PC-3 (cell line): ENCODE data around the gene RTP3.

ENCODE experiments used
- EZH2 ChIP-seq: fragments of 300-600 bp; sonication (generic); IDR thresholded peaks from one replicate; pipeline ENCODE4 v1.6.1; 2017; ENCODE audit warnings: antibody characterized with exemption, mild to moderate bottlenecking, low read length; ENCODE audit not compliant: unreplicated experiment
- EZH2phosphoT487 ChIP-seq: fragments of 300-600 bp; sonication (generic); IDR thresholded peaks from 2 replicates; pipeline ENCODE4 v1.6.1; 2018; ENCODE audit warnings: mild to moderate bottlenecking, antibody characterized with exemption, low read length, borderline replicate concordance
- TF ChIP-seq, protein P1 (sequence below): fragments of 300-600 bp; sonication (generic); conservative IDR thresholded peaks from 2 replicates; pipeline ENCODE4 v1.5.1; 2017; ENCODE audit warnings: antibody characterized with exemption, low read depth, mild to moderate bottlenecking, low read length

DNA sequence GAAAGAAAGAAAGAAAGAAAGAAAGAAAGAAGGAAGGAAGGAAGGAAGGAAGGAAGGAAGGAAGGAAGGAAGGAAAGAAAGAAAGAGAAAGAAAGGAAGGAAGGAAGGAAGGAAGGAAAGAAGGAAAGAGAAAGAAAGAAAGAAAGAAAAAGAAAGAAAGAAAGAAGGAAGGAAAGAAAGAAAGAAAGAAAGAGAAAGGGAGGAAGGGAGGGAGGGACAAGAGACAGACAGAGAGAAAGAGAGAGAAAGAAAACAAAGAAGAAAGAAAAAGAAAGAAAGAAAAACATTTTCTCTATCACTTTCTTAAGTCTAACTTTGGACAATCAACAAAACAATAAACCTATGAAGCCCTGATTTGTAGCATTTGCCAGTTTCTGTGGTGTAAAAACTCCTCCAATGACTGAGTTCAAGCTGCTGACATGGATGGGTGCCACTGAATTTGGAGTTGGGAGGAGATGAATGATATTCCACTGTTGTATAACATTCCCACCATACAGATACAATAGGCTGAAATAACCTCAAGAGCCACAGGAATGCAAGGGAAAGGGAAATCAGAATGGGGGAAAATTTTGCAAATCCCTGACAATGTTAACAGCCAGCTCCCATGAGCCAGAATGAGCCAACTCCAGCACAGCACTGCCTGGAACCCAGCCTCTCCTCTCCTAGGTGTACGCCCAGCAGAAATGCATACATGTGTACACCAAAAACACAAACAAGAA lies 15.0 kb upstream of the RTP3 start:
- TF ChIP-seq, protein P1, sequence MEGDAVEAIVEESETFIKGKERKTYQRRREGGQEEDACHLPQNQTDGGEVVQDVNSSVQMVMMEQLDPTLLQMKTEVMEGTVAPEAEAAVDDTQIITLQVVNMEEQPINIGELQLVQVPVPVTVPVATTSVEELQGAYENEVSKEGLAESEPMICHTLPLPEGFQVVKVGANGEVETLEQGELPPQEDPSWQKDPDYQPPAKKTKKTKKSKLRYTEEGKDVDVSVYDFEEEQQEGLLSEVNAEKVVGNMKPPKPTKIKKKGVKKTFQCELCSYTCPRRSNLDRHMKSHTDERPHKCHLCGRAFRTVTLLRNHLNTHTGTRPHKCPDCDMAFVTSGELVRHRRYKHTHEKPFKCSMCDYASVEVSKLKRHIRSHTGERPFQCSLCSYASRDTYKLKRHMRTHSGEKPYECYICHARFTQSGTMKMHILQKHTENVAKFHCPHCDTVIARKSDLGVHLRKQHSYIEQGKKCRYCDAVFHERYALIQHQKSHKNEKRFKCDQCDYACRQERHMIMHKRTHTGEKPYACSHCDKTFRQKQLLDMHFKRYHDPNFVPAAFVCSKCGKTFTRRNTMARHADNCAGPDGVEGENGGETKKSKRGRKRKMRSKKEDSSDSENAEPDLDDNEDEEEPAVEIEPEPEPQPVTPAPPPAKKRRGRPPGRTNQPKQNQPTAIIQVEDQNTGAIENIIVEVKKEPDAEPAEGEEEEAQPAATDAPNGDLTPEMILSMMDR, result no peak
- no peak for TF ChIP-seq EZH2
- TF ChIP-seq EZH2phosphoT487, result no peak
